ENCODE data around the gene SLC22A23. TPM values are rescaled to one million over a fixed set of nuclear protein-coding genes. Genes with fewer than 3 reads are reported as not detected.

SLC22A23 gene
- total RNA-seq, 1 donor from 2014 or later: 14.6 TPM

DNA sequence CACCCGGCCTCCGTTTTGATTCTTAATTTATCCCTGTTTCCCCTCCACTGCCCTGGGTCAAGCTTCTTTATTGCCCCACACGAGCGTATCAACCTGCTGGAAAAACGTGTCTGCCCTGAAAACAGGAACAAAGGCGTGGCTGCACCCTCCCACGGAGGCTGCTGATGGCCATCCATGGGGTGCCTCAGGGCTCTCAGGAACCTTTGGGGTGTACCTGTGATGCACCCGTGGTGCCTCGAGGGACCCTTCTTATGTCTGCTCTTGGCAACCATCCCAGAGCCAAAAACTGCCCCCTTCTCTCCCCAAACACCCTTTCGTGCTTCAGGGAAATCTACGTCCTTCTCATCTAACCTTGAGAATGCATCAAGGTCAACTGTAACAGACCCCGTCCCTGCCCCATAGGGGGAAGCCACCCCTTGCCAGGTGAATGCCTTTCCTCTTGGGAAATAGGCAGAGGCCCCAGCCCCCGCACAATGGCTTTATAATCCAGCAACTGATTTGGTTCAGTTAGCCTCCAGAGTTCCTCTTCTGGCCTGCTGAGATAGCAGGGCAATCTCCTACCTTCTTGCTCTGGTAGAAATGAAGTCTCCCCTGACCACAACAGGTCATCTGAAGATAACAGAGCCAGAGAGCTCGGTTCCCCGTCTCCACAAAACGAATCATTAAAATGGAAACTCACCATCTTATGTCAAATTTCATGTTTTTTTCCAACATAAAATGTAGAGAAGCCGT lies 168.7 kb downstream of the SLC22A23 start:
- peak overlapping the region; percentile 71 for H3K27ac Mint-ChIP-seq (ENCODE audit: unreplicated experiment)

DNA sequence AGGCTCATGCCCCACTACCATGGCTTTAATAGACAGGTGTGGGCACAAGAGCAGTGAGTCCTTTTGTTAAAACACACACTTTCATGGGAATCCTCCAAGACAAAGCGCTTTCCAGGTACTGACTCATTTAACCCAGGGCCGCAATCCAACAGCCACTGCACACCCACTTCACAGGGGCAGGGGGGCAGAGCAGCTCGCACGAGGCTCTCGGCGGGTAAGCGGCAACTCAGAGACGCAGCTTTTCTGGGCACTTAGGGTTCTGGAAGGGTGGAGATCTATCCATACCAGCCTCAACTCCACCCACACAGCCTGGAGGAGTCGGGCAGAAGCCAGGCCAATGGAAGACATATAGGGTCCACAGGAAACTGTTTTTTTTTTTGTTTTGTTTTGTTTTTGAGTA lies 169.5 kb downstream of the SLC22A23 start:
- no peak for TF ChIP-seq CTCF (conservative IDR thresholded peaks at IDR 0.05)
- H3K4me3 Mint-ChIP-seq: no peak overlapping the region
- H3K9me3 Mint-ChIP-seq: no peaks in the 10 kb centered on the region
- H3K27me3 Mint-ChIP-seq (ENCODE audit: low read depth): no peaks in the 10 kb centered on the region
- H3K4me1 Mint-ChIP-seq: peaks cover 39% of the 10 kb centered on the region
- H3K36me3 Mint-ChIP-seq (ENCODE audit: low read depth): peaks cover 3% of the 10 kb centered on the region
- no peak for DNase-seq (ENCODE audit: low read depth, low spot score)
- H3K27ac Mint-ChIP-seq (ENCODE audit: unreplicated experiment): no peak overlapping the region

More for the DNA sequence above, 168.7 kb downstream of the SLC22A23 start:
- DNase-seq (ENCODE audit: low read depth, low spot score): no peak
- TF ChIP-seq CTCF (conservative IDR thresholded peaks at IDR 0.05): no peak
- H3K4me1 Mint-ChIP-seq: peaks cover 35% of the 10 kb centered on the region
- H3K4me3 Mint-ChIP-seq: no peak overlapping the region
- peaks cover 3% of the 10 kb centered on the region for H3K36me3 Mint-ChIP-seq (ENCODE audit: low read depth)
- H3K27me3 Mint-ChIP-seq (ENCODE audit: low read depth): no peaks in the 10 kb centered on the region
- H3K9me3 Mint-ChIP-seq: no peaks in the 10 kb centered on the region

DNA sequence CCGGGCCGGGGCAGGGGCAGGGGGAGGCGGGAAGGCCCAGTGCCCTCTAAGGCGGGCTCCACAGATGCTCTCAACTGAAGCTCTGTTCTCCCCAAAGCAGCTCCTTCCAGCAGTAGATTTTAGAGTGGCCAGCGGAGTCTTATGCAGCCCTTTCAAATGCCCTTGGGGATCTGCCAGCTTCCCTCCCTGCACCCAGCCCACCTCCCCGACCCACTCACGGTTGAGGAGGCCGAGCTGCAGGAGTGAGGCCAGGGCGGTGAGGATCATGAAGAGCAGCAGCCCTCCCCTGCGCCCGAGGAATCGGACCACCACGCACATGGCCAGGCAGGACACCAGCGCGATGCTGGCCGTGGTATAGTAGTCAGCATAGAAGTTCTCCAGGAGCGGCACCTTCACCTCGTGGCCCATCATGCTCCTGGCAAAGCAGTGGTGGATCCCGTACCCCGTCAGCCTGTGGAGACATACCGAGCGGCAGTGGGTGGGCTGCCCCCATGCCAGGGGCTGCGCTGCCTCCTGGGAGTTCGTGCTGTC lies 170.1 kb downstream of the SLC22A23 start:
- DNase-seq (ENCODE audit: low read depth, low spot score): no peak
- no peaks in the 10 kb centered on the region for H3K27me3 Mint-ChIP-seq (ENCODE audit: low read depth)
- peaks cover 45% of the 10 kb centered on the region for H3K4me1 Mint-ChIP-seq
- H3K9me3 Mint-ChIP-seq: no peaks in the 10 kb centered on the region
- no peak for TF ChIP-seq CTCF (conservative IDR thresholded peaks at IDR 0.05)
- no peak overlapping the region for H3K4me3 Mint-ChIP-seq
- no peak overlapping the region for H3K27ac Mint-ChIP-seq (ENCODE audit: unreplicated experiment)
- peaks cover 3% of the 10 kb centered on the region for H3K36me3 Mint-ChIP-seq (ENCODE audit: low read depth)

DNA sequence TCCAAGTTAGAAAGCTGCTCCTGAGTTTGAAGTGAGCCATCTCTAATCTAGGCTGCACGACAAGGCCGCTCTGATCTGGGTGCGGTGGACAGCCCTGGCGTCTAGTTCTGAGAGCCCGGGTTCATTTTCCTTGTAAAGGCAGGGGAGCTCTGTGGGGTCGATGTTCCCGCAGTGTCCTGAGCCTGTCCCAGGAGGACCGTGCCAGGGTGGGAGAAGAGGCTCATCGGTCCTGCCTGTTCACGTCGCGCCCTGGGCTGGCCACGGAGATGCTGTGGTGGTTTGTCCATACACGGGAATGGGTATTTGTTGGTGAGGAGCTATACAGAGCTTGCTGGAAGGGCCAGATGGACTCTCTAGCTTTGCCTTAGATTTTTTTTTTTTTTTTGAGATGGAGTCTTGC lies 171.1 kb downstream of the SLC22A23 start:
- Mint-ChIP-seq H3K27ac (ENCODE audit: unreplicated experiment) (peak overlapping the region; percentile 16), H3K4me3 (peak overlapping the region; percentile 35), H3K27me3 (ENCODE audit: low read depth) (no peaks in the 10 kb centered on the region), H3K9me3 (no peaks in the 10 kb centered on the region), H3K36me3 (ENCODE audit: low read depth) (peaks cover 5% of the 10 kb centered on the region), H3K4me1 (peaks cover 54% of the 10 kb centered on the region)
- no peak for TF ChIP-seq CTCF (conservative IDR thresholded peaks at IDR 0.05)
- DNase-seq (ENCODE audit: low read depth, low spot score): no peak

GRCh38 chr6:3285049-3285639 lies 171.7 kb downstream of the SLC22A23 start:
- no peaks in the 10 kb centered on the region for H3K9me3 Mint-ChIP-seq
- no peaks in the 10 kb centered on the region for H3K27me3 Mint-ChIP-seq (ENCODE audit: low read depth)
- DNase-seq (ENCODE audit: low read depth, low spot score): no peak
- peak overlapping the region; percentile 31 for H3K4me3 Mint-ChIP-seq
- no peak for TF ChIP-seq CTCF (conservative IDR thresholded peaks at IDR 0.05)
- peak overlapping the region; percentile 45 for H3K27ac Mint-ChIP-seq (ENCODE audit: unreplicated experiment)
- H3K4me1 Mint-ChIP-seq: peaks cover 50% of the 10 kb centered on the region
- peaks cover 5% of the 10 kb centered on the region for H3K36me3 Mint-ChIP-seq (ENCODE audit: low read depth)
